AG04449 (cell line): ENCODE measurements around the gene MGAT4A.

ENCODE experiments used
- CTCF ChIA-PET: fragments of 350-600 bp; formaldehyde crosslinking; extraction: SDS; loops from one replicate; lab custom pipeline; 2021; ENCODE audit warnings: antibody characterized with exemption; lab: Yijun Ruan, JAX
- POLR2A ChIA-PET: fragments of 400-600, 350-600 bp; formaldehyde crosslinking; extraction: SDS; loops from one replicate; lab custom pipeline; 2020; ENCODE audit warnings: antibody characterized with exemption, inconsistent platforms; lab: Yijun Ruan, JAX
- DNase-seq: peaks from one replicate; pipeline ENCODE4 v3.0.0-alpha.2; 2010; ENCODE audit warnings: low read depth, low spot score
- H3K4me3 ChIP-seq: 2 replicates; pipeline ENCODE4 v1.5.1; 2011; ENCODE audit warnings: low read depth, mild to moderate bottlenecking, control low read depth, low read length
- CTCF ChIP-seq: IDR thresholded peaks from one replicate; pipeline ENCODE4 v1.5.1; 2011; ENCODE audit warnings: mild to moderate bottlenecking, moderate library complexity, low read length, control low read depth, inconsistent platforms; ENCODE audit not compliant: insufficient read depth; ENCODE audit errors: missing control alignments

Gene MGAT4A

GRCh38 chr2:98696200-98696599 lies 34.7 kb downstream of the MGAT4A start:
- POLR2A ChIA-PET: no interaction called here
- no peak for DNase-seq
- no peak for TF ChIP-seq CTCF
- CTCF ChIA-PET: no interaction called here
- no peak overlapping the region for H3K4me3 ChIP-seq

GRCh38 chr2:98695255-98695654 lies 35.7 kb downstream of the MGAT4A start:
- no peak for TF ChIP-seq CTCF
- CTCF ChIA-PET: no interaction called here
- H3K4me3 ChIP-seq: no peak overlapping the region
- DNase-seq: no peak
- POLR2A ChIA-PET: no interaction called here

- DNase-seq: no peak
- no peak for TF ChIP-seq CTCF
- POLR2A ChIA-PET: no interaction called here
- no peak overlapping the region for H3K4me3 ChIP-seq
- CTCF ChIA-PET: no interaction called here
Measured at GRCh38 chr2:98693477-98693876, 37.5 kb downstream of the MGAT4A start.

- TF ChIP-seq CTCF: no peak
- no peak for DNase-seq
- POLR2A ChIA-PET: no interaction called here
- no peak overlapping the region for H3K4me3 ChIP-seq
- CTCF ChIA-PET: no interaction called here
Measured at GRCh38 chr2:98692090-98693054, 38.6 kb downstream of the MGAT4A start.

- no peak for TF ChIP-seq CTCF
- H3K4me3 ChIP-seq: no peak overlapping the region
- DNase-seq: no peak
- POLR2A ChIA-PET: no interaction called here
- CTCF ChIA-PET: no interaction called here
Measured at GRCh38 chr2:98691303-98691702, 39.6 kb downstream of the MGAT4A start.
